Measurements from ENCODE around the gene SUPT5H.

SUPT5H gene

DNA sequence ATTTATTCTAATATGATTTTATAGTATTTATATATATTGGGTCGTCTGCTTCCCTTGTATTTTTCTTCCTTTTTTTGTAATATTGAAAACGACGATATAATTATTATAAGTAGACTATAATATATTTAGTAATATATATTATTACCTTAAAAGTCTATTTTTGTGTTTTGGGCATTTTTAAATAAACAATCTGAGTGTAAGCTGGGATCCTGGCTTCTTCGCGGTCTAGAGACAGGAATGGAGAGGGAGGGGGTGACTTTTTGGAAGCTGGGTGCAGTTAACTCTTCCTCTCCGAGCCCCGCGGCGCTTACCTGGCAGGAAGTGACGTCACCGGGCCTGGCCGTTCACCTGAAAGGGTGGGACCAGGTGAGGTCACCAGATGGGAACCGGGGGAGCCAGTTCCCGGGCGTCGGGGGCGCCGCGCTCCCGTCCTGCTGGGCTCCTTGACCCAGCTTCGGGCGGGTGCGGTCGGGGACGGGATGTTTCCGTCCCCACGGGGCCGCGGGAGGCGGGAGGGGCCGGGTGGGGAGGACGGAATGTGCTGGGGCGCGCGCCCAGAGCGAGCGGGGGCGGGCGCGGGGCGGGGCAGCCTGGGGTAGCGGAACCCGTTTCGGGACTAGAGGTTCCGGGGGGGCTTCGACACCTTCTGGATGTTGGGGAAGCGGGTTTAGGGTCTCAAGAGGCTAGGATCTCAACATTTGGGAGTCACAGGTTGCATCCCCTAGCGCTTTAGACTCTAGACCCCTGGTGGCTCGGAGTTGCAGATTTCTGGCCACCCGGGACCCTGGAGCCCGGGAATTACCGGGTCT lies 36.0 kb upstream of the SUPT5H start:
- DNase-seq = peak; percentile 81

DNA sequence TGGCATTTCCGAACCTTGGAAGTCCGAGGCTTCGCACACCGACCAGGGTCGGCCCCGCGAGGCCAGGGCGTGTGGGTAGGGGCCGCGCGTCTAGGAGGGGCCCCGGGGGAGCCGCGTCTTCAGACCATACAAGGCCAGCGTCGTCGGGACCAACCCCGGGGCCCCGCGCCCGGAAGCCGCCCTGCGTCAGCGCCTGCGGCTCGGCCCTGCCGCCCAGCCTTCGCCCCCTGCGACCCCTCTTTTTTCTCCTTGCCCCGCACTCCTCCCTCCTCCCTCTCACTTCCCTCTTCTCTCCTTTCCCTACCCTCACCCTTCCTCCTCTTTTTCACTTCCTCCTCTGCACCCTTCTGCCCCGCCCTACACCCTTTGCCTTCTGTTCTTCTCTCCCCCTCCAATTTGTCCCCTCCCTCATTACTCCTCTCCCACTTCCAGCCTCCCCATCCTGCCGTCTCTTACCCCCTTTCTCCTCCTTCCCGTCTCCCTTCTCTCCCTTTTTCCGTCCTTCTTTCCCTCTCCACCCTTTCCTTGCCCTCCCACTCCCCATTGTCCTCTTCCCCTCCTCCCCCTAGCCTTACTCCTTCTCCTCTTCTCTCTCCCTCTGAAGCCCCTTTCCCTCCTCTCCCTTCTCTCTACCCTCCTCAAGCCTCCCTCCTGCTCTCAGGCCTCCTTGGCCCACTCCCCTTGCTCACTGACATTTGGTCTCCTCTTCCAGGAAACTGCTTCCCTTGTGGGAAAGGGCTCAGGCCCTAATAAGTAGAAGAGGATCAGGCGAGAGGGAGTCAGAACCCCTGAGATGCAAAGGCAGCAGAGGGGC lies 35.2 kb upstream of the SUPT5H start:
- DNase-seq = peak; percentile 63

DNA sequence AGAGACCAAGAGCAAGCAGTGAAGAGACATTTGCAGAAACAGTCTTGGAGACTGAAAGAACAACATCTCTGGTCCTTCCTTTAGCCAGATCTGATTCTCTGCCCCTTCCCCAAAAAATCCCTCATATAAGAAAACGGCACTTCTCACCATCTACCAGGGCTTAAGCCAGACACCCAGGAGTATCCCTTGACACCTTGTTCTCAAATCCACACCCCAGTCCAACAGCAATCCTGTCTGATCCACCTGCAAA lies 34.6 kb upstream of the SUPT5H start:
- DNase-seq = no peak

DNA sequence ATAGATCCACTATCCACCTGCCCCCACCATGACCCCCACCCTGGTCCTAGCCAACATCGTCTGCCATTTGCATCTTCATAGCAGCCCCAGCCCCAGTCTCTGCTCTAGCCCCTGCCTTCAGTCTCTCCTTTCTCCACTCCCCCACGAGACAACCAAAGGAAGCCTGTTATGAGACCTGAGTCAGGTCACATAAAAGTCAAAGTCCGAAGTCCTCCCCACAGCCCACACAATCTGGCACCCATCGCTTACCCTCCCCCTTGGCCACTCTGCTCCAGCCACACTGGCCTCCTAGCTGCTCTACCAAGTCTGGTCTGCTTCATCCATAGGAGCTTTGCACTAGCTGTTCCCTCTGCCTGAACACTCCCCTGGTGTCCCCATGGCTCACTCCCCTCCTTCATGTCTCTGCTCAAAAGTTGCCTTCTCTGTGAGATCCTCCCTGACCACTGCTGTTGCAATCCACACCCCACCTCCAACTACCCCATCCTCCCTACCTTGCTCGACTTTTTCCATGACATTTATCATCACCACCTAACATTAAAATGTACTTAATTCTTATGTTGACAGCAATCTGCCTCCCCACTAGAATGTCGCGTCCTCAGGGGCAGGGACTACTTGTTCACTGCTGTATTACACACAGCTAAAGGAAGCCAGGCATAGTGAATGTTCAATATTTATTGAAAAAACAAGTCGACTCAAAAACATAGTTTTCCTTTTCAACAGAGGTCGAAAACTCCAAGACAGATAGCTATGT lies 34.1 kb upstream of the SUPT5H start:
- DNase-seq = no peak

DNA sequence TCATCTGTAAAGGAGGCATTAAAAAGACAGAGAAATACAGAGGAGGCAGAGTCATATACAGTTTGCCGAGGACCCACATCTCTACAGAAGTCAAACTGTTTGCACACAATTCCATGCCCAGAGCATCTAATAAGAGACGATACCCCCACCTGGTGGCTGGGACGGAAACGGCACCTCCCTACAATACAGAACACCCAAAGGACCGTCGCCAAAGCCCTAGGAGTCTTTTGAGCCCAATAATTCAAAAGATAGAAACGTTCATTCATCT lies 33.6 kb upstream of the SUPT5H start:
- DNase-seq = peak; percentile 80

DNA sequence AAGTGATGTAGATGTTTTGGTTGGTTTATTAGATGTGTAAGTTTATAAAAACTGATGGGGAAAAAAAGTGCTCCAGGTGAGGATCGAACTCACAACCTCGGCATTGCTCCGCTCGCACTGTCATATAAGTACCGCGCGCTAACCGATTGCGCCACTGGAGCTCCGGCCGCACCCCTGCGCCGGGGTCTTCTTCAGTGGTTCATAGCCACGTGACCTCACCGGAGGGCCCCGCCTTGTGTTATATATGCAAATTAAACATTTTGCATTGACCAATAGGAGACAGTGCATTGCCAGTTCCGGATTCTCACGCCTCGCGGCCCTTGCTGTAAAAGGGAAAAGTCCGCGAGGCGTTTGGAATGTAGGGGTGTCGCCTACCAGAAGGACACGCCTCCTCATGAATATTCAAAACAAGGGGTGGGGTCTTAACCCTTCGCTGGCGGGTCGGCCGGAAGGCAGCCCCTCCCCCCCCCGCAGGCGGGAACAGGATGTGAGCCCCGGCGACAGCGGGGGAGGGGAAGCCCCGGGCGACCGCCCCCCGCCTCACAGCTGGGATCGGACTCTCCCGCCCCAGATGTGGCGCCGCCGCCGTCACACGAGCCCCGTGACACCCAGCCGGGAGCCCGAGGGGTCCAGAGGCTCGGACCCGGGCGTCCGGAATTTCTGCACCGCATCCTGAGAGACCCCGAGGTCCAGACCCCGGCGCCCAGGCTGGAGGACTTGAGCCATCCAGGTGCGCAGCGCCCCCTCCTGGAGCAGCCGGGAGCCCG lies 33.1 kb upstream of the SUPT5H start, which contains the start of gene PLEKHG2:
Gene PLEKHG2 (plus strand): TSS at position 570 of the 767 bp plus-strand sequence. CDS start 1,418 bp downstream, outside the sequence.
- peak; percentile 97 for DNase-seq

DNA sequence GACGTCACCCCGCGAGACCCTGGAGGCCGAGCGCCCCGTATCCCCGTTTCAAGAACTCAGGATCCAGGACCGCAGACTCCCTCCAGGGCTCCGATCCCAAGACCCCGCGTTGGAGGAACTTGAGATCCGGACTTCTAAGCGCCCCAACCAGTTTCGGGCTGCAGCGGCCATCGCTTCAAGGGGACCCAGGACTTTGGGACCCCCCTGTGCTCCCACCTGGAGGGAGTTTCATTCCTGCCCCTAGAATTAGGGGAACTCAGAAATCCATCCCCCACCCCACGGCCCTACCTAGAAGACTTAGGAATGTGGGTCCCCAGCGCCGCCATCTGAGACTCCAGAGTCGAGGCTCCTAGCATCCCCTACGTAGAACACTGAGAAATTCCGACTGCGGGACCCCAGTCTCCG lies 32.5 kb upstream of the SUPT5H start:
- no peak for DNase-seq

DNA sequence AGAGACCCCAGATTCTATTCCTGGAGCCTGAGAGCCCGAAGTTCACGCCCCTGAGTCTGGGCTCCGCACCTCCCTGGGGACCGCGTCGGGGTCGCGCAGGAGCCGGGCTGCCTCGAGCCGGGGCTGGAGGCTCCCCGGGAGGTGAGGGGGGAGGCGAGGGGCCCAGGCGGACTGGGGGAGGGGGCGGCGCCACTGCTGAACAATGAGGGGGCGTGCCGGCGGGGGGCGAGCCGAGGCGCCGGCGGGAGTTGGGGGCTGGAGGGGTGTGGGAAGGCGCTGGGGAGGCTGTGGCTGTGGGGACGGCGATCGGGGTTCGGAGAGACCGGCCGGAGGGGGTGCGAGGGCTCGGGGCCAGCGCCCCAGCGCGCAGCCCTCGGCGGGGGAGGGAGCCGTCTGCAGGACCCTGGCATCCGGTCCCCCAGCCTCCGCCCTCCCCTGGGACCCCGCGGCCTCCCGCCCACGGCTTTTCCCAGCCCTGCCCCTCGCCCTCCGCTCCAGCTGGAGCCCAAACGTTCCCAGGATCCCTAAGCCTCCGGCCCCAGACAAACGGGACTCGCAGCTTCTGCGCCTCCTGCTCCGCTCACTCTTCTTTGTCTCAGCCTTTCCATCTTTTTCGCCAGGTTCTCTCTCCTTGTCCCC lies 32.0 kb upstream of the SUPT5H start:
- DNase-seq = no peak

DNA sequence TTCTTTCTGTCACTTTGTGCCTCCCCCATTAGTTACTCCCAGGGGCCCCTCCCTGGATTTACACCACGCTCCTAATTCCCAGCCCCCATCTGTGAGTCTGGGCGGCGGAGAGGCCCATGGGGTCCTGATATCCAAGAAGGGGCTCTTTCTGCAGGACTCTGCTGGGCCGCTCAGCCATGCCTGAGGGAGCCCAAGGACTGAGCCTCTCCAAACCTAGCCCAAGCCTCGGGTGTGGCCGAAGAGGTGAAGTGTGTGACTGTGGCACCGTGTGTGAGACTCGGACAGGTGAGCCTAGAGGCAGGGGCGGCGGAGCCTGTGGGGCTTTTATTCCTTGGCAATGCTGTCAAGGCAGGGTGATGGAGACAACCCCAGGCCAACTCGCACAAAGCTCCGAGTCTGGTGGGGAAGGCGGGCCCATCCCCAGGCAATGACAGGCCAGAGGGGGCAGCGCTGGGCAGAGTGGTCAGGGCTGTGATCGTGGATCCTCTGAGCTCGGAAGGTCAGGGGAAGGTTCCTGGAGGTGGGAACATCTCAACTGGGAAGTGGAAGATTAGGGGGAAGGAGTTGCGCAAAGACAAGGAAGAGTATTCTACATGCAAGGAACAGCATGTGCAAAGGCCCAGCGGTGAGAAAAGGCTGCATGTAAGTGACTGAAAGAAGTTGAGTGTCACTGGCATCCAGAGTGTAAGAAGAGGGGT lies 31.3 kb upstream of the SUPT5H start:
- DNase-seq = no peak

DNA sequence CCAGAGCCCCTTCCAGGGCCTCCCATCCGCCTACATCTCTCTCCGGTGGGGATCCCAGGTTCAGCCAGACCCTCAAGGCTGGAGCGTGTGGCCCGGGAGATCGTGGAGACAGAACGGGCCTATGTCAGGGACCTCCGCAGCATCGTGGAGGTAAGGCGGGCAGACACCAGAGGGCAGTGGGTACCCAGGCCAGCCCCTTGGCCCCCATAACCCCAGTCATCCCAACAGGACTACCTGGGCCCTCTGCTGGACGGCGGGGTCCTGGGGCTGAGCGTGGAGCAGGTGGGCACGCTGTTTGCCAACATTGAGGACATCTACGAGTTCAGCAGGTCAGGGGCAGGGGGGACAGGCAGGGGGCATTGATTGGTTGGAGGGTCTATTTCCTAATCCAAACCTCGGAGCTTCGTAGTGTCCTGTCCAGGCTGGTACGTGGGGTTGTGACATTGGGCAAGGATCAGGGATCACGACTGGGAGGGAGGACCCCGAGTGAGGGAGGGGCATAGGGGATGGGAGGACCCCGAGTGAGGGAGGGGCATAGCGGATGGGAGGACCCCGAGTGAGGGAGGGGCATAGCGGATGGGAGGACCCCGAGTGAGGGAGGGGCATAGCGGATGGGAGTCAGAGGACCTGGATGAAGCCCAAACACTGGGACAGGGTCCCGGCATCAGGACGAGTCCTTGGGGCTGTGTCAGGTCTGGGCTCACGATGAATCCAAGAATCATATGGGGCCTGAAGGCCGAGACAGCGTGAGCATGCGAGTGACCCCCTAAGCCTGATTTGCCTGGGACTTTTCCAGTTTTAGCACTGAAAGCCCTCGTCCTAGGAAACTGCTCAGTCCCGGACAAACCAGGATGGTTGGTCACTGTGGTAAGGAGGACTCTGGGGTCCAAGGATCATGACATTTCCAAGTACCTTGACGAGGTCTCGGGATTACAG lies 30.0 kb upstream of the SUPT5H start:
- no peak for DNase-seq

DNA sequence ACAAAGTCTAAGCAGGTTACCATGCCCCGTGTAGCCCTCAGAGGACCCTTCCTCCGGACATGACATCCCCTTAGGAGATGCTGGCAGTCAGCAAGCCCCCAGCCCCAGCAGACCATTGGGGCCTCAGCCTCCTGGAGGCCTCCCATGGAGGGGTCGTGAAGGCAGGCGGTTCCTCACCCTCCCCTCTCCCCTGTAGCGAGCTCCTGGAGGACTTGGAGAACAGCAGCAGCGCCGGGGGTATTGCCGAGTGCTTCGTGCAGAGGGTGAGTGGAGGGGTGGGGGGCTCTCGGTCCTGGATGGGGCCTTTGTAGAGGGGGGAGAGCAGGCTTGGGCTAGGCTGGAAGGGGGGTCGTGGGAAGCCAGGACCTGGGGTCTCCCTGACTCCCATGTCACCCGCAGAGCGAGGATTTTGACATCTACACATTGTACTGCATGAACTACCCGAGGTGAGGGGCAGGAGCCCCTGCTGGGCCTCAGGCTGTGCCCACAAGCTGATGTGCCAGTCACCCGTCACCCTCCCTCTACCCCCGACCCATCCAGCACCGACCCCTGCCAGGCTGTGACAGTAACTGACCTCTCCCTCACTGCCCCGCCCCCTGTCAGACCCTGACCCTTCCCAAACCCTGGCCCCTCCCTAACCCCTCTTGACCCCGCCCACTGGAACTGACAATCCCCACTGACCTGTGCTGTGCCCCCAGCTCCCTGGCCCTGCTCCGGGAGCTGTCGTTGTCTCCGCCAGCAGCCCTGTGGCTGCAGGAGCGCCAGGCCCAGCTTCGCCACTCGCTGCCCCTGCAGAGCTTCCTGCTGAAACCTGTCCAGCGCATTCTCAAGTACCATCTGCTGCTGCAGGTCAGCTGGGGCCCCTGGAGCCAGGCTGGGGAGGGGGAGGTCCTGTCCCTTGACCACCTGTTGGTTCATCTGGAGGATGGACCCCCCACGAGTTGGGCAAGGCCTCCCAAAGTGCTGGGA lies 28.9 kb upstream of the SUPT5H start:
- no peak for DNase-seq

DNA sequence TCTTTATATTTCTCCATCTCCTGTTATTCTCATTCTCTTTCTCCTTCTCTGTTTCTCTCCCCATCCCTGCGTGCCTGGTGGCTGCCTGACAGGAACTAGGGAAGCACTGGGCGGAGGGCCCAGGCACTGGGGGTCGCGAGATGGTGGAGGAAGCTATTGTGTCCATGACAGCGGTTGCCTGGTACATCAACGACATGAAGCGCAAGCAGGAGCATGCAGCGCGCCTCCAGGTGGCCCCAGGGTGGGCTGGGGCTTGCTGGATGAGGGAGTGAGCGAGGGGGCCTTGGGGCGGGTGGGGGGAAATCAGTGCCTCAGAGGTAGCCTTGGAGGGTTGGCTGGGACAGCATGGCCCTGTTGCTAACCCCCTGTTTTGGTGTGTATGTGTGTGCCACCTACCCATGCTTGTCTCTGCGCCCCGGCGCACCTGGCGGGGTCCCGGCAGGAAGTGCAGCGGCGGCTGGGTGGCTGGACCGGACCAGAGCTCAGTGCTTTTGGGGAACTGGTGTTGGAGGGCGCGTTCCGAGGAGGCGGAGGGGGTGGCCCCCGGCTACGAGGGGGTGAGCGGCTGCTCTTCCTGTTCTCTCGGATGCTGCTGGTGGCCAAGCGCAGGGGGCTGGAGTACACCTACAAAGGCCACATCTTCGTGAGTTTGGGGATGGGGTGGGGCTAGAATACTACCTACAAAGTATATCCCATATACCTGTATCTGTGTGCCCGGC lies 27.8 kb upstream of the SUPT5H start:
- no peak for DNase-seq

DNA sequence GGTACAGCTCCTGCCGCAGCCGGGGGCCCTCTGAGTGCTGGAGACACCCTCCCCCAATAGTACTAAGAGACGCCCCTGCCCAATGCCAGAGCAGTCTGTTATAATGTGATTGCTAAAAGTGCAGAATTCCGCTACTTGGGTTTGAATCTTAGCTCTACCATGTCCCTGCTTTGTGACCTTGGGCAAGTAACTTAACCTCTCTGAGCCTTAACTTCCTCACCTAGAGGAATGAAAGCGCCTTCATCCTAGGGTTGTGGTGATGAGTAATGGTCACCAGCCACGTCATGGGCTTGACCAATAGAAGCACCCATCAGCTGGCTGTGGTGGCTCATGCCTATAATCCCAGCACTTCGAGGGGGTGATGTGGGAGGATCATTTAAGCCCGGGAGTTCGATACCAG lies 26.4 kb upstream of the SUPT5H start:
- no peak for DNase-seq

DNA sequence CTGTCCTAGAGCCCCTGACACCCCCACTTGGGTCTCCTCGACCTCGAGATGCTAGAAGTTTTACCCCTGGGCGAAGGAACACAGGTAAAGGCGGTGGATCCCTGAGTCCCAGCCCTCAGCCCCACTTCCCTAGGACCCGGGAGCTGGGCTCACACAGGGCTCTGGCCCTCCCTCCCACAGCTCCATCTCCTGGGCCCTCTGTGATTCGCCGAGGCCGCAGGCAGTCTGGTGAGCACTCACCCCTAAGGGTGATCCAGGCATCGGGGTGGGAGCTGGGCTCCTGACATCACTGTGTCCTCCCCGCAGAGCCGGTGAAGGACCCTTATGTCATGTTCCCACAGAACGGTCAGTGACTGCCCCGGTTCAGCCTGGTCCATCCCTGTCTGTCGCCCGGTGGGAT lies 24.6 kb upstream of the SUPT5H start:
- no peak for DNase-seq

DNA sequence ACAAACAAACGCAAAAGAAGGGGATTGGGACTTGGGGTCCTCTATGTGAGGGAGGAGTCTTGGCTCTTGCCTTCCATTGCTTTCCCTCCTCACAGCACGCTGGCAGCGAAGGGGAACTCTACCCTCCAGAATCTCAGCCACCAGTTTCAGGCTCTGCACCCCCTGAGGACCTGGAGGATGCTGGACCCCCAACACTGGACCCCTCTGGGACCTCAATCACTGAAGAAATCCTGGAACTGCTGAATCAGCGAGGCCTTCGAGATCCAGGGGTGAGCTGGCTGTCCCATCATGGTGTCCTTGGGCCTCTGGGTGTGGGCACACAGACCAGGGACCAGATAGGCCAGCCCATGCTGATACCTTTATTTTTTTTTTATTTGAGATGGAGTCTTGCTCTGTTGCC lies 23.4 kb upstream of the SUPT5H start:
- no peak for DNase-seq

DNA sequence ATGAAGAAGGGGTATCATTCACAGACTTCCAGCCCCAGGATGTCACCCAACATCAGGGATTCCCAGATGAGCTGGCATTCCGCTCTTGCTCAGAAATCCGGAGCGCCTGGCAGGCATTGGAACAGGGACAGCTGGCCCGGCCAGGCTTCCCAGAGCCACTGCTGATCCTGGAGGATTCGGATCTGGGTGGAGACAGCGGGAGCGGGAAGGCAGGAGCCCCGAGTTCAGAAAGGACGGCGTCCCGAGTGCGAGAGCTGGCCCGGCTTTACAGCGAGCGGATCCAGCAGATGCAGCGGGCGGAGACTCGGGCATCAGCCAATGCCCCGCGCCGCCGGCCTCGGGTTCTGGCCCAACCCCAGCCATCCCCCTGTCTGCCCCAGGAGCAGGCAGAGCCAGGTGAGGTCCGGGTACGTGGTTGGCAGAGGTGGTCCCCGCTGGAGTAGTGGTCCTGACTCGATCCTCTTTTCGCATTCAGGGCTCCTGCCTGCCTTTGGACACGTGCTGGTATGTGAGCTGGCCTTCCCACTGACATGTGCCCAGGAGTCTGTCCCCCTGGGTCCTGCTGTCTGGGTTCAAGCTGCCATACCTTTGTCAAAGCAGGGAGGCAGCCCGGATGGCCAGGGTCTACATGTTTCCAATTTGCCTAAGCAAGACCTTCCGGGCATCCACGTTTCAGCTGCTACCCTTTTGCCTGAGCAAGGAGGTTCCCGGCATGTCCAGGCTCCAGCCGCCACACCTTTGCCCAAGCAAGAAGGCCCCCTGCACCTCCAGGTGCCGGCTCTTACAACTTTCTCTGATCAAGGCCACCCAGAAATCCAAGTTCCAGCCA lies 21.9 kb upstream of the SUPT5H start:
- DNase-seq = no peak

DNA sequence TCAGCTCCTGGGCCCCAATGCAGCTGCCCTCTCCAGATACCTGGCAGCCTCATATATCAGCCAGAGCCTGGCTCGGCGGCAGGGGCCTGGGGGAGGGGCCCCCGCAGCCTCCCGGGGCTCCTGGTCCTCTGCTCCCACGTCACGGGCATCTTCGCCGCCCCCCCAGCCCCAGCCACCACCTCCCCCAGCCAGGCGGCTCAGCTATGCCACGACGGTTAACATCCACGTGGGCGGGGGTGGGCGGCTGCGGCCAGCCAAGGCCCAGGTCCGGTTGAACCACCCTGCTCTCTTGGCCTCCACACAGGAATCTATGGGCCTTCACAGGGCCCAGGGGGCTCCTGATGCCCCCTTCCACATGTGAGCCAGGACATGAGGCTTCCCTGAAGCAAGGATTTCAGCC lies 20.4 kb upstream of the SUPT5H start:
- DNase-seq = no peak

DNA sequence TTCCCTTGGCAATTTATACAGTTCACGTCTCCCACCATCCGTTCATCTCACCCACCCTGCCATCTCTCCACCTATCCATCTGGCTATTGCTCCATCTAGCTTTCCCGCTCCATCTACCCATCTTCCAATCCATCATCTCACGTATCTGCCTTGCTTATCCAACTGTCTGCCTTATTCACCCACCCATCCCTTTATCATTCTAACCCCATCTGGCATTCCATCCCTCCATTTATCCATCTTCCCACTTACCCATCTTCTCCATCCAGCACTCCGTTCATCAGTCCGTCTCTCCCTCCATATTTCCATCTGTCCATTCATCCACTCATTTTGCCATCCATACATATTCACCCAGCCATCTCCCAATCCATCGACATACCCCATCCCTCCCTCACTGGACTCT lies 19.6 kb upstream of the SUPT5H start:
- DNase-seq = no peak
